Prostate gland (tissue), 2 donors: ENCODE data around the gene PCNT. TPM values are rescaled to one million over a fixed set of nuclear protein-coding genes. Genes with fewer than 3 reads are reported as not detected.

Experiments
- DNase-seq: peaks from one replicate; pipeline ENCODE4 v3.0.0-alpha.2; 2019; ENCODE audit warnings: low spot score
- H3K27ac ChIP-seq, 2 donors: fragments of 200-600 bp; sonication (generic); 2 replicates each; pipeline ENCODE4 v1.5.1; 2017 to 2019
- H3K27me3 ChIP-seq: fragments of 200-600 bp; sonication (generic); replicated peaks from 2 replicates; pipeline ENCODE4 v1.5.1; 2019; ENCODE audit not compliant: insufficient read depth
- H3K36me3 ChIP-seq, 2 donors: fragments of 200-600 bp; sonication (generic); 1 replicate in 1 of 2; 2 replicates in 1 of 2; pipeline versions ENCODE4 v1.5.1 to v1.8.1; 2017 to 2019
- H3K4me1 ChIP-seq: fragments of 200-600 bp; sonication (generic); replicated peaks from 2 replicates; pipeline ENCODE4 v1.5.1; 2019
- H3K4me3 ChIP-seq, 2 donors: fragments of 200-600 bp; sonication (generic); 2 replicates each; pipeline ENCODE4 v1.5.1; 2017 to 2019
- H3K9me3 ChIP-seq: fragments of 200-600 bp; sonication (generic); 2 replicates; pipeline ENCODE4 v1.5.1; 2017
- POLR2A ChIP-seq: fragments of 450-650 bp; IDR thresholded peaks from one replicate; pipeline ENCODE4 v1.6.1; 2016; ENCODE audit warnings: antibody characterized with exemption, mild to moderate bottlenecking
- POLR2AphosphoS5 ChIP-seq: sonication (generic); formaldehyde crosslinking; IDR thresholded peaks from one replicate; pipeline ENCODE4 v1.6.1; 2017; ENCODE audit warnings: antibody characterized with exemption
- WGBS: methylation state at CpG from one replicate; pipeline ENCODE4 v1.1.5; 2018; 5-methylcytosine and 5-hydroxymethylcytosine counted together
- intact Hi-C: fragments of 100-400 bp; cut with DNase I; formaldehyde crosslinking; loops from one replicate; pipeline ENCODE4 v1.14.2; 2022
- total RNA-seq, 2 donors: library from RNA; depleted of rRNA; stranded (reverse); fragments of >200 nt; gene quantifications; one replicate each; pipeline ENCODE4 v1.1.0, GENCODE V29; 2016
- TF ChIP-seq, protein P1 (sequence below), 4 experiments: fragments of 200-600 bp in 2 of 4; fragments of 450-650 bp in 2 of 4; sonication (generic) in 2 of 4; IDR thresholded peaks; 1 replicate in 3 of 4; 2 replicates in 1 of 4; pipeline ENCODE4 v1.5.1; 2016 to 2019; ENCODE audit warnings: antibody characterized with exemption in 4 of 4, mild to moderate bottlenecking in 2 of 4, moderate library complexity in 2 of 4

PCNT gene
- total RNA-seq, 2 donors from 2014 or later, result 33.8 to 70.9 TPM

DNA sequence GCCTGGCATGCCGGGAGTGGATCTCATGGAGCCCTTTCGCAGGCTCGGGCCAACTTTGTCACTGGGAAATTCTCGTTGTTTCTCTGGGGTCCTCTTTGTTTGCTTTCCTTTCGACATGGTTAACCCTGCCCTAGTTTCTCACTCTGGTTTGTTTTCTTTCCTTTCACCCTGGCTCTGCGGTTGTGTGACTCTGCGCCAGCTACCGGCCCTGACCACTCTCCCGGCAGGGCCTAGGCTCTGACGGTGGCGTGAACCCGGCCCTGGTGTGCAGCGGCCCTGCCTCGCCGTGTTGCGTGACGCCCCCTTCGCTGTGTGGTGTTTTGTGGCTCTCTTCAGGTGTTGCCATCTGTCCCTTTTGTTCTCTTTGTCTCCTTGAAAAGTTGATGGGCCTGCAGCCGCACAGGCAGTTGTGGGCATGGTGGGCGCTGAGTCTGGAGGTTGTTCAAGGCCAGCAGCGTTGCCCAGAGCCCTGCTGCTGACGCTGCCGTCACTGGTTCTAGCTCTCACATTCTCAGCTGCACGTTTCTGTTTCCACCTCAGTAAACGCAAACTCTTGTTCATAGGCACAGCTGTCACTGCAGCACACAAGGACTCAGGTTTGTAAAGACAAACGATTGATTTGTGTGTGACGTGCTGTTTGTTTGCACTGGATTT lies 70.1 kb downstream of the PCNT start:
- WGBS, result 87% methylated on average over 27 of the region's 27 CpGs
- no peaks in the 10 kb centered on the region for H3K9me3 ChIP-seq
- H3K27ac ChIP-seq, result no peak overlapping the region
- no peak overlapping the region for H3K4me3 ChIP-seq
- intact Hi-C loops, result no loop called here
- no peaks in the 10 kb centered on the region for H3K27me3 ChIP-seq
- H3K36me3 ChIP-seq, result peaks cover 0 to 9% of the 10 kb centered on the region in 2 donors
- no peak for DNase-seq
- TF ChIP-seq POLR2A, result no peak
- TF ChIP-seq, protein P1, sequence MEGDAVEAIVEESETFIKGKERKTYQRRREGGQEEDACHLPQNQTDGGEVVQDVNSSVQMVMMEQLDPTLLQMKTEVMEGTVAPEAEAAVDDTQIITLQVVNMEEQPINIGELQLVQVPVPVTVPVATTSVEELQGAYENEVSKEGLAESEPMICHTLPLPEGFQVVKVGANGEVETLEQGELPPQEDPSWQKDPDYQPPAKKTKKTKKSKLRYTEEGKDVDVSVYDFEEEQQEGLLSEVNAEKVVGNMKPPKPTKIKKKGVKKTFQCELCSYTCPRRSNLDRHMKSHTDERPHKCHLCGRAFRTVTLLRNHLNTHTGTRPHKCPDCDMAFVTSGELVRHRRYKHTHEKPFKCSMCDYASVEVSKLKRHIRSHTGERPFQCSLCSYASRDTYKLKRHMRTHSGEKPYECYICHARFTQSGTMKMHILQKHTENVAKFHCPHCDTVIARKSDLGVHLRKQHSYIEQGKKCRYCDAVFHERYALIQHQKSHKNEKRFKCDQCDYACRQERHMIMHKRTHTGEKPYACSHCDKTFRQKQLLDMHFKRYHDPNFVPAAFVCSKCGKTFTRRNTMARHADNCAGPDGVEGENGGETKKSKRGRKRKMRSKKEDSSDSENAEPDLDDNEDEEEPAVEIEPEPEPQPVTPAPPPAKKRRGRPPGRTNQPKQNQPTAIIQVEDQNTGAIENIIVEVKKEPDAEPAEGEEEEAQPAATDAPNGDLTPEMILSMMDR (IDR thresholded peaks at IDR 0.05), result no peak
- no peaks in the 10 kb centered on the region for H3K4me1 ChIP-seq

DNA sequence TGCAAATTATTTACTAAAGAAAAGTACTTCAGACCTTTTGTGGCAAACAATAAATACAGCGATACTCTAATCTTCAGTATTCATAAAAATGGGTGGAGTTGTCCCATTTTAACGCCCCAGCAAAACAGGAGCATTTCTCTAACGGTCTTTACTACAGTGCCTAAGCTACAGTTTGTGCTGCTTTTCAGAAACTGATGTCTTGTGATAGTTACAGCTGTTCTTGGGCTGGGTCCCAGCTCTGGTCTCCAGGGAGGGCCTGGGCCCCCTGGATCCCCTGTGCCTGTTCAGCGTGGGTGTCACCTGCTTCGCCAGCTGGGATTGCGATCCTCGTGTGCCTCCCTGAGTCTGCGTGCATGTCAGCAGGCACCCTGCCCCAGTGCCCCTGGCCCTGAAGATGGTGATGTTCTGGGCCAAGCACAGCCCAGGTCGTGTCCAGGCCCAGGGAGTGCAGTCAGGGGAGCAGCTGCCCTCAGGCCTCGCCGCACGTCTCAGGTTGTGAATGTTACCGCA lies 70.7 kb downstream of the PCNT start:
- DNase-seq, result no peak

DNA sequence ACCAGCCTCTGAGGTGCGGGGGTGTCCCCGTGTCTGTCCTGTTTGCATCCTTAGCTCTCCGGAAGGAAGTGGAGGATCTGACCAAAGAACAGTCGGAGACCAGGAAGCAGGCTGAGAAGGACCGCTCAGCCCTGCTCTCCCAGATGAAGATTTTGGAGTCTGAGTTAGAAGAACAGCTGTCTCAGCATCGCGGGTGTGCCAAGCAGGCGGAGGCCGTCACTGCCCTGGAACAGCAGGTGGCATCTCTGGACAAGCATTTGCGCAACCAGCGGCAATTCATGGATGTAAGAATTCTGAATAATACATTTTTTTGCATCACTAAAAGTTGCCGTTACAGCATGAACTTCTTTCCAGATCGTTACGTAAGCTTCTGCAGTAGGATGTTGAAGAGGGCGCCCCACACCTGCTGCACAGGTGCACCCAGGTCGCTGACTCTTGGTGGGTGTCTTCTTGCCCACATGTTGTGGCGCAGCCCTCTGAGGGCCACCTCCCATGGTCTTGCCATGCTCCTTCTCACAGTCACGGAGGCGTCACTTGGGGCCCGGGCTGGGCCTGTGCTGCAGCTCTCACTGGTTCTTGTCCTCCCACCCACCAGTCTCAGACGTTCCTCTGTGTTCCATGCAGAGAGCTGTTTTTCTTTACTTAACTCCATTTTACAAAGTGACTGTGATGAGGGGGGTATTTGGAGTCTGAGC lies 73.4 kb downstream of the PCNT start:
- no peak overlapping the region for H3K4me3 ChIP-seq
- no peak for DNase-seq
- no peak overlapping the region for H3K27ac ChIP-seq
- H3K4me1 ChIP-seq, result no peaks in the 10 kb centered on the region
- H3K36me3 ChIP-seq, result peaks cover 0 to 9% of the 10 kb centered on the region in 2 donors
- no peaks in the 10 kb centered on the region for H3K27me3 ChIP-seq
- intact Hi-C loops, result no loop called here
- H3K9me3 ChIP-seq, result no peaks in the 10 kb centered on the region
- TF ChIP-seq, protein P1 (IDR thresholded peaks at IDR 0.05), result no peak
- TF ChIP-seq POLR2AphosphoS5, result no peak
- WGBS, result 93% methylated on average over 21 of the region's 21 CpGs

More for the DNA sequence above, 70.7 kb downstream of the PCNT start:
- H3K27me3 ChIP-seq, result no peaks in the 10 kb centered on the region
- no peak overlapping the region for H3K4me3 ChIP-seq
- no peaks in the 10 kb centered on the region for H3K4me1 ChIP-seq
- intact Hi-C loops, result no loop called here
- WGBS, result 82% methylated on average over 11 of the region's 13 CpGs
- no peaks in the 10 kb centered on the region for H3K9me3 ChIP-seq
- peaks cover 0 to 9% of the 10 kb centered on the region in 2 donors for H3K36me3 ChIP-seq
- no peak overlapping the region for H3K27ac ChIP-seq
- TF ChIP-seq POLR2A (no peak), POLR2AphosphoS5 (no peak)
- TF ChIP-seq, protein P1 (IDR thresholded peaks at IDR 0.05), result no peak

DNA sequence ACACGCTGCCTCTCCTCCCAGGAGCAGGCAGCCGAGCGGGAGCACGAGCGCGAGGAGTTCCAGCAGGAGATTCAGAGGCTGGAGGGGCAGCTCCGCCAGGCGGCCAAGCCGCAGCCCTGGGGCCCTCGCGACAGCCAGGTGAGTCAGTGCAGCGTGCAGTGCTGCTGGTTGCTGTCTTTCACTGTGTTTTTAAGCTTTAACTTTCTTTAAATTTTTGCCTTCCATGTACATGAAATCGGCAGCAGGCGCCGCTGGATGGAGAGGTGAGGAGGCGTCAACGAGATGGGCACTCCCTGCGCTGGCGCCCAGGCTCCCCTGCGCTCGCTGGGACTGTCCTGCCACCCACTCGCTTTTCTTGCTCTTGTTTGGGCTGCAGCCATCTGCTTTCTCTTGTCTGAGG lies 74.0 kb downstream of the PCNT start:
- intact Hi-C loops, result no loop called here
- WGBS, result 95% methylated on average over 22 of the region's 22 CpGs
- TF ChIP-seq, protein P1 (IDR thresholded peaks at IDR 0.05), result no peak
- no peak for TF ChIP-seq POLR2AphosphoS5
- DNase-seq, result no peak
- no peaks in the 10 kb centered on the region for H3K4me1 ChIP-seq
- H3K36me3 ChIP-seq, result peaks cover 0 to 9% of the 10 kb centered on the region in 2 donors
- H3K27ac ChIP-seq, result no peak overlapping the region
- no peaks in the 10 kb centered on the region for H3K9me3 ChIP-seq
- H3K4me3 ChIP-seq, result no peak overlapping the region
- no peaks in the 10 kb centered on the region for H3K27me3 ChIP-seq

DNA sequence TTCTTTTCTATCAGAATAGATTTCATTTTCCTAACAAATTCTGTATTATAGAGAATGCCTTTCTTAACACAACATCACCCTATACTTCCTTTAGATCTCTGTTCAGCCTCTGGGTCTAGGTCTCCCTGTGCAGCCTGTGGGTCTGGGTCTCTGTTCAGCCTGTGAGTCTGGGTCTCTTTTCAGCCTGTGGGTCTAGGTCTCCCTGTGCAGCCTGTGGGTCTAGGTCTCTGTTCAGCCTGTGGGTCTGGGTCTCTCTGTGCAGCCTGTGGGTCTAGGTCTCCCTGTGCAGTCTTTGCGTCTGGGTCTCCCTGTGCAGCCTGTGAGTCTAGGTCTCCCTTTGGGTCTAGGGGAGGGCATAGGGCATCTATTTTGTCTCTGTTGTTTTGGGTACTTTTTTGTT lies 75.2 kb downstream of the PCNT start:
- H3K36me3 ChIP-seq, result peaks cover 0 to 9% of the 10 kb centered on the region in 2 donors
- 97% methylated on average over 1 of the region's 1 CpG for WGBS

More for the DNA sequence above, 75.2 kb downstream of the PCNT start:
- no peak for DNase-seq
- no peak overlapping the region for H3K27ac ChIP-seq
- TF ChIP-seq, protein P1 (IDR thresholded peaks at IDR 0.05), result no peak
- TF ChIP-seq POLR2AphosphoS5 (no peak), POLR2A (no peak)
- H3K4me3 ChIP-seq, result no peak overlapping the region
- no peaks in the 10 kb centered on the region for H3K9me3 ChIP-seq
- H3K27me3 ChIP-seq, result no peaks in the 10 kb centered on the region
- no peaks in the 10 kb centered on the region for H3K4me1 ChIP-seq
- intact Hi-C loops, result no loop called here
